Cardiac fibroblast (primary cell): Measurements from ENCODE around the gene PARVB.

Source experiments
- DNase-seq, 2 donors: peaks; one replicate each; pipeline versions ENCODE4 v3.0.0 to v3.0.0-alpha.2; 2010; ENCODE audit warnings: low read depth in 2 of 2
- H3K4me3 ChIP-seq, 2 donors: replicated peaks in 1 of 2; 1 replicate in 1 of 2; 2 replicates in 1 of 2; pipeline ENCODE4 v1.5.1; 2011; ENCODE audit warnings: low read depth in 2 of 2, low read length in 2 of 2, mild to moderate bottlenecking in 2 of 2, moderate library complexity in 1 of 2
- CTCF ChIP-seq: IDR thresholded peaks from one replicate; pipeline ENCODE4 v1.5.1; 2011; ENCODE audit warnings: low read depth, mild to moderate bottlenecking, low read length, inconsistent platforms

The PARVB gene

GRCh38 chr22:44159811-44160210, 135.7 kb downstream of the PARVB start:
- no peak overlapping the region for H3K4me3 ChIP-seq
- DNase-seq, result no peak
- no peak for TF ChIP-seq CTCF

GRCh38 chr22:44160421-44160820, 136.3 kb downstream of the PARVB start:
- no peak for DNase-seq
- H3K4me3 ChIP-seq, result no peak overlapping the region
- no peak for TF ChIP-seq CTCF

GRCh38 chr22:44161673-44162072, 137.6 kb downstream of the PARVB start:
- no peak overlapping the region for H3K4me3 ChIP-seq
- no peak for DNase-seq
- no peak for TF ChIP-seq CTCF

GRCh38 chr22:44162960-44163359, 138.9 kb downstream of the PARVB start:
- no peak overlapping the region for H3K4me3 ChIP-seq
- TF ChIP-seq CTCF, result no peak
- DNase-seq, result no peak

- no peak overlapping the region for H3K4me3 ChIP-seq
- no peak for TF ChIP-seq CTCF
- no peak for DNase-seq
Observed at GRCh38 chr22:44163536-44163935, 139.4 kb downstream of the PARVB start.

- DNase-seq, result no peak
- no peak overlapping the region for H3K4me3 ChIP-seq
- TF ChIP-seq CTCF, result no peak
Observed at GRCh38 chr22:44164031-44164430, 139.9 kb downstream of the PARVB start.

GRCh38 chr22:44165286-44165874, 141.3 kb downstream of the PARVB start:
- H3K4me3 ChIP-seq, result no peak overlapping the region
- DNase-seq, result no peak
- no peak for TF ChIP-seq CTCF
